Measurements from ENCODE around the gene SLF2.

The SLF2 gene

DNA sequence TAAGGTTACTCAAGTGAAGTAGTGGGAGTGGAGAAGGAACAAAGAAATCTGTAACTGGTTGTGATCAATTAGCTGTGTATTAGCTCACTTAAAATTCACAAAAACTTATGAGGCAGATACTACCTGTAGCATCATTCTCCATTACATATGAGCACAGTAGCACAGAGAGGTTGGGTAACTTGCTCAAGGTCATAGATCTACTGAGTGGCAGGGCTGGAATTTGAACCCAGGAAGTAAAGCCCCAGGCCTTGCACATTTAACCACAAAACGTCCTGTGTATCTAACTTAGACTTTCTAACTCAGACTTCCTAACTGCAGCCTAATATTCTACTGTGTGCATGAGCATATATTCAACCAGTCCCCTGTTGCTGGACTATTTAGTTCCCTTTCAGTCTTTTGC lies 5.6 kb upstream of the SLF2 start:
- DNase-seq, result no peak

DNA sequence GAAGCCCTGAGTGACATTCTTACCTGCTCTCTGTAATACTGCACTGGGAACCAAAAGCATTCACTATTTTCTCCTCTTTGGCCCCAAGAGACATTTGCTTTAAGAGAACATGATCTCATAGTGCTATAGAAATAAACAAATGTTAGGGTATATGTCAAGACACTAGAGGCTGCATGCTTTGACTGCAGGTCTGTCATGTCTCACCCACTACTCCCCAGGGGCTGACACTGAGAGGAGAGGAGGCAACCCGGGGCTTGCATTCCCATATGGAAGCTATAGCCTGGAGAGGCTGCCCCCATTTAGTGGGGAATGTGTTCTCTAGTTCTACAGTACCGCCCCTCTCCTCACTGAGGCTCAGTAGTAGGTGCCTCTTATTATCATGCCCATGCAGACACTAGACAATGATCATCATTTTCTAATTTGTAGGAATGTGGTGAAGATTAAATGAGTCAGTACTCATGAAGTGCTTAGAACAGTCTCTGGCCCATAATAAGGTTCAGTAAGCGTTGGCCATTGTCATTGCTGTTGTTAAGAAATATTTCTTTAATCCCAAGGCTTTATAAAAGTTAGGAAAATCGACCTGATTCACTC lies 4.9 kb upstream of the SLF2 start:
- DNase-seq, result no peak

GRCh38 chr10:100908378-100908777 lies 4.4 kb upstream of the SLF2 start:
- no peak for DNase-seq

GRCh38 chr10:100909501-100910263 lies 3.1 kb upstream of the SLF2 start:
- DNase-seq, result no peak

GRCh38 chr10:100911472-100911871 lies 1.3 kb upstream of the SLF2 start:
- DNase-seq, result no peak

DNA sequence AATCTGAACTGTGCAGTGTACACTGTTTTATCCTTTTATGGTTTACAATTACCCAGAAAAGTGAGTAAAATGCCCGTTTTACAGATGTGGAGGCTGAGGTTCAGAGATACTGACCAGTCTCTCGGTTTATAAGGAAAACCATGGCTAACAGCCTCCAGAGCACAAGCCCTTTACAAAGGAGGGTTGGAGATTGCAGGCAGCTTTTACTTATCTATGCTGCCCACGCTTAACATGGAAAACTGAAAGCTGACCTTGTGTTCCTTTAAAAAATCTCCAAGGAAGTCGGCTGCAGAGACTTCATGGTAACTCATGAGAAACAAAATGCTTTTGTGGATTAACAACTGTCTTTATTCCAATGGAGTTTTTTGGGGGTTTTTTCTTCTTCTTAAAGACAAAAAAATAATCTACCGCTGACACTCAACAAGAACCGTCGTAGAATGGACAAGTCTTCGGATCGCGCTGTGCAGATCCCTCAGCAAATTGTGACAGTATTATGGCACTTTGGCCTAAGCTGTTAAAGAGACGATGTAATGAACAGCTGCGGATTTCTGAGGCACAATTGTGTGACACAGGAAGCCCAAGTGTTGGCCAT lies 654 bp upstream of the SLF2 start:
- DNase-seq, result no peak

GRCh38 chr10:100913470-100913865 lies 705 bp downstream of the SLF2 start:
- DNase-seq, result no peak

GRCh38 chr10:100917071-100917470 lies 4.3 kb downstream of the SLF2 start:
- no peak for DNase-seq

- no peak for DNase-seq
Observed at GRCh38 chr10:100923580-100923979, 10.8 kb downstream of the SLF2 start.

- no peak for DNase-seq
Observed at GRCh38 chr10:100927266-100927665, 14.5 kb downstream of the SLF2 start.

DNA sequence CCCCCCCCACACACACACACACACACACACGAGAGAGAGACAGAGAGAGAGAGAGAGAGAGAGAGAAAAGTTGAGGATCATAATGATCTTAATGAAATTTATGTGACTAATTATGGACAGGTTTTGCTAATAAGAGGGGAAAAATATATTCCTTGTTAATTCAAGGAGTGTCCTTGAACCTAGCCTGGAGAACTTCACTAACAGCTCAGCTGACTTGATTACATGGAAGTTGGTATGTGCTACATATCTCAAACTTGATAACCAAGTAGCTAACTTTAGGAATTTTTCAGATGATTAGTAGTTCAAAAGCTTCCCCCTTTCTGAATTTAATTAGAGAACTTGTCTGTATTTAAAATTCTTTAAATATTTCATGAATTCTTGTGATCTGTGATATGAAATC lies 15.3 kb downstream of the SLF2 start:
- no peak for DNase-seq

DNA sequence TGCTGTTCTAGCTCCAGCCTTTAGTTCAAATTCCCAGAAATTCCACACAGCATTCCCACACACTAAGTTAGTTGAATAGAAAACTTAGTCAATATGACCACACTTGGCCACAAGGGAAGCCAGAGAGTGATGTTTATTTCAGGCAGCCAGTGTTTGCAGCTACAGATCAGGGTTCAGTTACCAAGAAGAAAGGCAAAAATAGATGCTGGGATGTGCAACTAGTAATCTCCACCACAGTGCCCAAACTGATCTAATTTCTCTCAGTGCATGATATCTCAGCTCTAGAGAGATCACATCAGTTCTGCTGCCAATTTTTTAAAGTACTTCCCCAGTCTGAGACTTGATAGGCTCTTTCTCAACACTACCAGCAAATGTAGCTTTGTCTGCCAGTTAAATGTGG lies 17.6 kb downstream of the SLF2 start:
- DNase-seq, result no peak

GRCh38 chr10:100934084-100934659 lies 21.4 kb downstream of the SLF2 start:
- DNase-seq, result no peak

- DNase-seq, result no peak
Observed at GRCh38 chr10:100939763-100940344, 27.1 kb downstream of the SLF2 start.

GRCh38 chr10:100942229-100942628 lies 29.5 kb downstream of the SLF2 start:
- DNase-seq, result no peak

DNA sequence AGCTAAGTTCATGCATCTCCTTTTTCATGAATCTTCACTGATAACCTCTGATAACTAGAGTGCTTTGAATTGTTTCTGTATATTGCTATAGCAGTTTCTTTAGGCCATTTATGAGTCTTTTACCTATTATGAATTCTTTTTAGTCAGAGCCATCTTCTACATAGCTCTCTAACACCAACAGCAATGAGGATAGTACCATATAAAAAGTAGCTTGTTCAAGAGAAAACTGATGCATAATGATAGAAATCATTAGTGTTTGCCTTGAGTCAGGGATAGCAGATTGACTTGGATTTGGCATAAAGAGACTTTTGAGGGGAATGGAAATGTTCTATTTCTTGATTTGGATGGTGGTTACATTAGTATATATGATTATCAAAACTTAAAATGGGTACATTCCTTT lies 30.7 kb downstream of the SLF2 start:
- no peak for DNase-seq

GRCh38 chr10:100945754-100946153 lies 33.0 kb downstream of the SLF2 start:
- no peak for DNase-seq

GRCh38 chr10:100948916-100949315 lies 36.2 kb downstream of the SLF2 start:
- no peak for DNase-seq

DNA sequence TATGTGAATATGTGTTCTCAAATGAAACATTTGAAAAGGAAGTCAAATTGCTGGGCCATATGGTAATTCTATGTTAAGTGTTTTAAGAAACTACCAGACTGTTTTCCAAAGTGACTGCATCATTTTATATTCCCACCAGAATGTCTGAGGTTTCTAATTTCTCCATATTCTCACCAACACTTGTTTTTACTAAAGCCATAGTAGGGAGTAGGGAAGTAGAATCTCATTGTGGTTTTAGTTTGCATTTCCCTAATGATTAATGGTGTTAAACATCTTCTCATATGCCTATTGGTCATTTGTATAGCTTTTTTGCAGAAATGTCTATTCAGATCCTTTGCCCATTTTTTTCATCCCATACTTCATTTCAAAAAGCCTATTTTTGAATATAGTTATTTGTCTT lies 47.5 kb downstream of the SLF2 start:
- no peak for DNase-seq

GRCh38 chr10:100962351-100963080 lies 49.8 kb downstream of the SLF2 start:
- no peak for DNase-seq

GRCh38 chr10:100963826-100964225 lies 51.1 kb downstream of the SLF2 start:
- DNase-seq, result no peak

GRCh38 chr10:100965820-100966219 lies 53.1 kb downstream of the SLF2 start:
- DNase-seq, result no peak

GRCh38 chr10:100966887-100967286 lies 54.1 kb downstream of the SLF2 start:
- no peak for DNase-seq
